Mesenchymal stem cell (in vitro differentiated cells and primary cell): ENCODE results near the gene USP7. TPM values are rescaled to one million over a fixed set of nuclear protein-coding genes. Genes with fewer than 3 reads are reported as not detected.
A peak's percentile ranks its signal among the peaks of the same experiment; 100 is the strongest.

Source experiments
- DNase-seq: peaks from one replicate; pipeline ENCODE4 v3.0.0-alpha.2; 2013
- H2AFZ ChIP-seq: one replicate; pipeline ENCODE4 v1.6.1; 2013; ENCODE audit warnings: low read depth, mild to moderate bottlenecking, control low read depth, inconsistent platforms, low read length, moderate library complexity
- H2AK5ac ChIP-seq: 2 replicates; pipeline ENCODE4 v1.6.1; 2013; ENCODE audit warnings: low read length, moderate library complexity, mild to moderate bottlenecking, inconsistent platforms; ENCODE audit not compliant: severe bottlenecking
- H2BK120ac ChIP-seq: one replicate; pipeline ENCODE4 v1.6.1; 2013; ENCODE audit warnings: low read depth, mild to moderate bottlenecking, inconsistent platforms, low read length, moderate library complexity
- H2BK12ac ChIP-seq, 2 experiments: one replicate each; pipeline ENCODE4 v1.6.1; 2013; ENCODE audit warnings: inconsistent platforms in 2 of 2, low read length in 2 of 2, mild to moderate bottlenecking in 2 of 2, moderate library complexity in 2 of 2, control low read depth in 1 of 2
- H2BK15ac ChIP-seq: one replicate; pipeline ENCODE4 v1.6.1; 2013; ENCODE audit warnings: mild to moderate bottlenecking, low read depth, inconsistent platforms; ENCODE audit not compliant: poor library complexity, severe bottlenecking
- H2BK5ac ChIP-seq: 2 replicates; pipeline ENCODE4 v1.6.1; 2013; ENCODE audit warnings: low read depth, mild to moderate bottlenecking, low read length, control low read depth, inconsistent platforms; ENCODE audit not compliant: poor library complexity, severe bottlenecking
- H3K14ac ChIP-seq, 2 experiments: one replicate each; pipeline ENCODE4 v1.6.1; 2013; ENCODE audit warnings: inconsistent platforms in 2 of 2, low read length in 2 of 2, control low read depth in 1 of 2, mild to moderate bottlenecking in 1 of 2, moderate library complexity in 1 of 2
- H3K18ac ChIP-seq, 2 experiments: one replicate each; pipeline ENCODE4 v1.6.1; 2013; ENCODE audit warnings: inconsistent platforms in 2 of 2, low read length in 2 of 2, control low read depth in 1 of 2, low read depth in 1 of 2, mild to moderate bottlenecking in 1 of 2
- H3K23ac ChIP-seq, 2 experiments: one replicate each; pipeline ENCODE4 v1.6.1; 2013; ENCODE audit warnings: inconsistent platforms in 2 of 2, low read length in 2 of 2, mild to moderate bottlenecking in 2 of 2, moderate library complexity in 2 of 2, control low read depth in 1 of 2
- H3K27ac ChIP-seq: 2 replicates; pipeline ENCODE4 v1.5.1; 2013; ENCODE audit warnings: mild to moderate bottlenecking, moderate library complexity, low read length, control low read depth, inconsistent platforms; ENCODE audit not compliant: poor library complexity, severe bottlenecking
- H3K27me3 ChIP-seq, 2 experiments: 2 replicates each; pipeline versions ENCODE4 v1.6.1 to v1.7.0; 2013; ENCODE audit warnings: low read length in 2 of 2, mild to moderate bottlenecking in 2 of 2, moderate library complexity in 2 of 2, control low read depth in 1 of 2, inconsistent platforms in 1 of 2; ENCODE audit not compliant: control insufficient read depth in 1 of 2, insufficient read depth in 1 of 2
- H3K36me3 ChIP-seq, 2 experiments: 2 replicates each; pipeline versions ENCODE4 v1.6.1 to v1.7.0; 2013; ENCODE audit warnings: low read length in 2 of 2, control low read depth in 1 of 2, inconsistent platforms in 1 of 2, low read depth in 1 of 2, mild to moderate bottlenecking in 1 of 2; ENCODE audit not compliant: insufficient read depth in 2 of 2, control insufficient read depth in 1 of 2
- H3K4ac ChIP-seq, 2 experiments: one replicate each; pipeline ENCODE4 v1.6.1; 2013; ENCODE audit warnings: inconsistent platforms in 2 of 2, low read length in 2 of 2, mild to moderate bottlenecking in 2 of 2, moderate library complexity in 2 of 2, control low read depth in 1 of 2, low read depth in 1 of 2
- H3K4me1 ChIP-seq: 2 replicates; pipeline ENCODE4 v1.6.1; 2013; ENCODE audit warnings: low read depth, low read length, control low read depth; ENCODE audit not compliant: control insufficient read depth, insufficient read depth
- H3K4me2 ChIP-seq: 2 replicates; pipeline ENCODE4 v1.6.1; 2013; ENCODE audit warnings: low read length, mild to moderate bottlenecking, inconsistent platforms; ENCODE audit not compliant: poor library complexity, severe bottlenecking
- H3K4me3 ChIP-seq, 2 experiments: 2 replicates each; pipeline versions ENCODE4 v1.5.1 to v1.7.0; 2013; ENCODE audit warnings: low read length in 2 of 2, mild to moderate bottlenecking in 2 of 2, control low read depth in 1 of 2, low read depth in 1 of 2; ENCODE audit not compliant: insufficient read depth in 1 of 2
- H3K79me1 ChIP-seq: replicated peaks from 2 replicates; pipeline ENCODE4 v1.6.1; 2013; ENCODE audit warnings: mild to moderate bottlenecking, control low read depth, low read length, inconsistent platforms; ENCODE audit not compliant: poor library complexity, severe bottlenecking
- H3K9ac ChIP-seq: 2 replicates; pipeline ENCODE4 v1.7.0; 2013; ENCODE audit warnings: mild to moderate bottlenecking, low read length, moderate library complexity
- H3K9me3 ChIP-seq: 2 replicates; pipeline ENCODE4 v1.7.0; 2013; ENCODE audit warnings: mild to moderate bottlenecking, low read length; ENCODE audit not compliant: control insufficient read depth
- H4K8ac ChIP-seq: one replicate; pipeline ENCODE4 v1.6.1; 2013; ENCODE audit warnings: inconsistent platforms, mild to moderate bottlenecking, low read length, moderate library complexity
- H4K91ac ChIP-seq: one replicate; pipeline ENCODE4 v1.6.1; 2013; ENCODE audit warnings: mild to moderate bottlenecking, low read length, inconsistent platforms
- WGBS: methylation state at CpG from one replicate; pipeline ENCODE4 v1.1.7; 2013; ENCODE audit warnings: mixed read lengths; 5-methylcytosine and 5-hydroxymethylcytosine counted together
- polyA plus RNA-seq, 2 experiments: library from polyadenylated mRNA; stranded (reverse); fragments of 200-250 nt; gene quantifications; one replicate each; pipeline ENCODE4 v1.2.3, GENCODE V29; 2013

USP7 gene
- 42.3 TPM for polyA plus RNA-seq (2013, experiment 1 of 2)
- 42.5 TPM for polyA plus RNA-seq (2013, experiment 2 of 2)

- Histone ChIP-seq H3K9ac (peak within 1 kb of the TSS; percentile 86), H2AK5ac (no peak within 1 kb of the TSS), H4K8ac (peak within 1 kb of the TSS; percentile 68), H3K27ac (no peak within 1 kb of the TSS), H2AFZ (peak within 1 kb of the TSS; percentile 88), H3K18ac (peak within 1 kb of the TSS; percentile 74 to 78), H3K79me1 (no peaks in the 10 kb centered on the region), H2BK15ac (peak within 1 kb of the TSS; percentile 75), H3K4me2 (peak within 1 kb of the TSS; percentile 95), H3K14ac (peak within 1 kb of the TSS in 1 of 2 experiments; percentile 83), H2BK5ac (no peak within 1 kb of the TSS), H2BK12ac (peak within 1 kb of the TSS; percentile 23 to 42), H3K27me3 (no peaks in the 10 kb centered on the region), H3K4me3 (peak within 1 kb of the TSS; percentile 84 to 86), H4K91ac (no peak within 1 kb of the TSS), H3K23ac (peak within 1 kb of the TSS in 1 of 2 experiments; percentile 67), H2BK120ac (peak within 1 kb of the TSS; percentile 87), H3K4ac (peak within 1 kb of the TSS; percentile 66 to 90), H3K36me3 (no peaks in the 10 kb centered on the region), H3K4me1 (peaks cover 17% of the 10 kb centered on the region), H3K9me3 (no peaks in the 10 kb centered on the region)
- peak; percentile 89 for DNase-seq
- WGBS, result under 1% methylated on average over 75 of the region's 79 CpGs
Observed at GRCh38 chr16:8963821-8964441, at the start of gene USP7. USP7 (minus strand) TSS chr16:8963906; CDS start chr16:8963285, 621 bp downstream.

DNA sequence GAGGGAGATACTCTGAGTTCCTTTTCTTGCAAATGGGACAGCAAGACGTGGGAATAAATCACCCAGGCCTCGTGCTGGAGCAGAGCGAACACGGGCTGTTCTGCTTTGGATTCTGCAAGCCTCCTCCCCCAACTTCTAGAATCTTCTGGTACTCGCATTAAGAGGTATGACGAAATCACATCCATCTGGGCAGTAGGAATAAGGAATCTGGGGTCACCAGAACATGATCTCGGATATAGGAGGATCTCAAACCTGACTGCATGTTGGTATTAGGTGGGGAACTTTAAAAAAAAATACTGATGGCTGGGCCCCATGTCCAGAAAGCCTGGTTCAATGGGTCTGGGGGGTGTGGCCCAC lies 49.8 kb upstream of the USP7 start:
- no peak overlapping the region for H3K23ac ChIP-seq
- WGBS, result 61% methylated on average over 7 of the region's 7 CpGs
- no peak overlapping the region for H4K8ac ChIP-seq
- no peak overlapping the region for H3K4me2 ChIP-seq
- H4K91ac ChIP-seq, result no peak overlapping the region
- H3K27me3 ChIP-seq, result peaks cover 0 to 6% of the 10 kb centered on the region in 2 experiments
- peak overlapping the region in 1 of 2 experiments; percentile 12 for H3K4me3 ChIP-seq
- H3K14ac ChIP-seq, result no peak overlapping the region
- H3K4me1 ChIP-seq, result peaks cover 7% of the 10 kb centered on the region
- no peaks in the 10 kb centered on the region for H3K79me1 ChIP-seq
- H3K4ac ChIP-seq, result no peak overlapping the region
- no peak overlapping the region for H2BK15ac ChIP-seq
- no peak overlapping the region for H2BK12ac ChIP-seq
- peaks cover 7% of the 10 kb centered on the region for H3K9me3 ChIP-seq
- no peak overlapping the region for H3K27ac ChIP-seq
- no peak for DNase-seq
- H3K36me3 ChIP-seq, result no peaks in the 10 kb centered on the region
- no peak overlapping the region for H2BK120ac ChIP-seq
- no peak overlapping the region for H3K18ac ChIP-seq
- H2AK5ac ChIP-seq, result no peak overlapping the region
- no peak overlapping the region for H2BK5ac ChIP-seq
- H3K9ac ChIP-seq, result no peak overlapping the region
- no peak overlapping the region for H2AFZ ChIP-seq

DNA sequence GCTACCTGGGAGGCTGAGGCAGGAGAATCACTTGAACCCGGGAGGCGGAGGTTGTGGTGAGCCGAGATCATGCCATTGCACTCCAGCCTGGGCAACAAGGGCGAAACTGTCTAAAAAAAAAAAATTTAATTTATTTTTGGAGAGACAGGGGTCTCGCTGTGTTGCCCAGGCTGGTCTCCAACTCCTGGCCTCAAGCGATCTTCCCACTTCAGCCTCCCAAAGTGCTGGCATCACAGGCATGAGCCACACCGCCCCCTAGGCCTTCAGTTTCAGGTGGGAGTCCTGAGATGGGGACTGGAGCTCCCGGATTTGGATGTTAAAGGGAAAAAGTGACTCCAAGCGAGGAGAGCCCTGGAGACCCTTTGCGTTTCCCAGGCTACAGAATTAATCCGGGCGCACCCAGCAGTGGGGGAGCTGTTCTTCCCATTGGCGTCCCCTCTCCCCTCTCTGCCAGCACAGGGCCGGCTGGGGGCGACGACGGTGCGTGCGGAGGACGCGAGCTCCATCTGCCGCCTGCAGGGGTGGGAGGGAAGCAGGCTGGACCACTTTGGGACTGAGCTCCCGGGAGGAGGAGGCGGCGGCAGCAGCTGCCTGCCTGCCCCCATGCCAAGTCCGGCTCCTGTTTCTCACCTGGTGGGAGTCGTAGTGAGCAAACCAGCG lies 49.3 kb upstream of the USP7 start:
- H4K8ac ChIP-seq, result no peak overlapping the region
- peaks cover 7% of the 10 kb centered on the region for H3K9me3 ChIP-seq
- H3K4me1 ChIP-seq, result peaks cover 10% of the 10 kb centered on the region
- H3K36me3 ChIP-seq, result no peaks in the 10 kb centered on the region
- no peak overlapping the region for H2AFZ ChIP-seq
- no peak overlapping the region for H4K91ac ChIP-seq
- no peak overlapping the region for H2BK15ac ChIP-seq
- H3K4me2 ChIP-seq, result no peak overlapping the region
- no peak overlapping the region for H3K9ac ChIP-seq
- H3K4ac ChIP-seq, result no peak overlapping the region
- DNase-seq, result peak; percentile 27
- H3K23ac ChIP-seq, result no peak overlapping the region
- 27% methylated on average over 28 of the region's 28 CpGs for WGBS
- H3K27me3 ChIP-seq, result peaks cover 0 to 6% of the 10 kb centered on the region in 2 experiments
- H2AK5ac ChIP-seq, result no peak overlapping the region
- H3K14ac ChIP-seq, result no peak overlapping the region
- H3K18ac ChIP-seq, result no peak overlapping the region
- peak overlapping the region in 1 of 2 experiments; percentile 12 for H3K4me3 ChIP-seq
- no peak overlapping the region for H2BK120ac ChIP-seq
- no peak overlapping the region for H2BK5ac ChIP-seq
- no peaks in the 10 kb centered on the region for H3K79me1 ChIP-seq
- H3K27ac ChIP-seq, result no peak overlapping the region
- H2BK12ac ChIP-seq, result no peak overlapping the region

DNA sequence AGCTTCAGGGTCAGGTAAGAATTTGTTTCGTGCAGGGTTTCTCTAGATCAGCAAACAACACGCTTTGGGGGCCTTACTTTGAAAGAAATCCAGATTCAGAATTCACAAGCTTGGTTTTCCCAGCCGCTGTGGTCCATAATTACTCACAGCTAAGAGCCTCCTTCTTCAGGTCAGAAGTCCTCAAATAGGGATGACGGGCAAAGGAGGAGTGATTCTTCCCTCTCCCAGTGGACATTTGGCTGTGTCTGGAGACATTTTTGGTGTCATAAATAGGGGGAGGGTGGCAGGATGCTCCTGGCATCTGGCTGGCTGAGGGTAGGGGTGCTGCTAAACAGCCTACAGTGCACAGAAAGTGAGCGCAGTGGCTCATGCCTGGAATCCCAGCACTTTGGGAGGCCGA lies 48.6 kb upstream of the USP7 start:
- 96% methylated on average over 6 of the region's 6 CpGs for WGBS
- no peak overlapping the region for H4K91ac ChIP-seq
- no peak overlapping the region for H2BK15ac ChIP-seq
- no peak overlapping the region for H2BK120ac ChIP-seq
- no peak for DNase-seq
- H3K4ac ChIP-seq, result no peak overlapping the region
- no peak overlapping the region for H3K4me3 ChIP-seq
- H3K9ac ChIP-seq, result no peak overlapping the region
- no peaks in the 10 kb centered on the region for H3K36me3 ChIP-seq
- H3K18ac ChIP-seq, result no peak overlapping the region
- H3K14ac ChIP-seq, result no peak overlapping the region
- H2BK12ac ChIP-seq, result no peak overlapping the region
- no peak overlapping the region for H2AK5ac ChIP-seq
- H3K27me3 ChIP-seq, result peaks cover 0 to 6% of the 10 kb centered on the region in 2 experiments
- no peak overlapping the region for H2AFZ ChIP-seq
- no peak overlapping the region for H2BK5ac ChIP-seq
- H3K4me2 ChIP-seq, result no peak overlapping the region
- H3K79me1 ChIP-seq, result no peaks in the 10 kb centered on the region
- H3K27ac ChIP-seq, result no peak overlapping the region
- no peak overlapping the region for H3K23ac ChIP-seq
- no peak overlapping the region for H4K8ac ChIP-seq
- peaks cover 10% of the 10 kb centered on the region for H3K4me1 ChIP-seq
- H3K9me3 ChIP-seq, result peaks cover 7% of the 10 kb centered on the region
